Heart right ventricle (tissue), 16 donors: ENCODE data around the gene TMEM266. TPM values are rescaled to one million over a fixed set of nuclear protein-coding genes. Genes with fewer than 3 reads are reported as not detected.

Experiments
- ATAC-seq, 8 donors: fragments of 200-7000 bp; cut with Tn5 transposase; one replicate each; pipeline ENCODE4 v1.9.1; 2020; ENCODE audit warnings: mild to moderate bottlenecking in 8 of 8, moderate library complexity in 8 of 8, moderate number of reproducible peaks in 1 of 8
- DNase-seq, 2 donors: peaks; one replicate each; pipeline ENCODE4 v3.0.0-alpha.2; 2020
- H3K27ac ChIP-seq, 10 donors: fragments of 200-600 bp; sonication (generic) in 2 of 10; one replicate each; pipeline versions ENCODE4 v1.5.0 to v1.8.0; 2020 to 2022; ENCODE audit warnings: mild to moderate bottlenecking in 3 of 10
- H3K27me3 ChIP-seq, 7 donors: fragments of 200-600 bp; one replicate each; pipeline ENCODE4 v1.8.0; 2021 to 2022; ENCODE audit warnings: mild to moderate bottlenecking in 2 of 7
- H3K36me3 ChIP-seq, 9 donors: fragments of 200-600 bp; sonication (generic) in 1 of 9; one replicate each; pipeline versions ENCODE4 v1.5.0 to v1.8.0; 2020 to 2022; ENCODE audit warnings: mild to moderate bottlenecking in 2 of 9
- H3K4me1 ChIP-seq, 9 donors: fragments of 200-600 bp; sonication (generic) in 1 of 9; one replicate each; pipeline versions ENCODE4 v1.5.0 to v1.8.0; 2020 to 2022; ENCODE audit warnings: mild to moderate bottlenecking in 4 of 9
- H3K4me3 ChIP-seq, 10 donors: fragments of 200-600 bp; sonication (generic) in 2 of 10; one replicate each; pipeline versions ENCODE4 v1.5.0 to v1.8.0; 2020 to 2022; ENCODE audit warnings: mild to moderate bottlenecking in 7 of 10, moderate library complexity in 2 of 10
- H3K9me3 ChIP-seq, 11 donors: fragments of 200-600 bp in 10 of 11; sonication (generic) in 2 of 11; one replicate each; pipeline versions ENCODE4 v1.5.0 to v1.8.0; 2013 to 2022; ENCODE audit warnings: mild to moderate bottlenecking in 2 of 11, control low read depth in 1 of 11, moderate library complexity in 1 of 11
- CTCF ChIP-seq, 9 donors: fragments of 200-600 bp; sonication (generic) in 2 of 9; IDR thresholded peaks; one replicate each; pipeline versions ENCODE4 v1.5.0 to v1.8.0; 2021 to 2022; ENCODE audit warnings: antibody characterized with exemption in 9 of 9, mild to moderate bottlenecking in 5 of 9, moderate library complexity in 1 of 9
- WGBS, 2 donors: extraction: QIAGEN DNeasy Blood & Tissue Kit; methylation state at CpG; one replicate each; pipeline ENCODE4 v1.1.7; 2013; ENCODE audit warnings: inconsistent platforms in 1 of 2; 5-methylcytosine and 5-hydroxymethylcytosine counted together
- intact Hi-C, 10 donors: fragments of 100-400 bp; cut with DNase I; formaldehyde crosslinking; loops; one replicate each; pipeline versions ENCODE4 v1.11.1 to v1.14.2; 2022
- polyA plus RNA-seq, 2 donors: library from polyadenylated mRNA; stranded (reverse); fragments of 200-250 nt; gene quantifications; one replicate each; pipeline ENCODE4 v1.2.3, GENCODE V29; 2013
- total RNA-seq, 10 donors: library from RNA; stranded (reverse); fragmentation: NEBNext Ultra II Directional in 3 of 10; extraction: Animal tissue kit (Norgen Biotek cat#: 25700) in 3 of 10; gene quantifications; one replicate each; pipeline versions ENCODE4 v1.2.1 to v1.2.4, GENCODE V29; 2021 to 2023
- donor health status: Arrhythmogenic right ventricular cardiomyopathy.
- donor health status: ischemic (EF 13 %, LVEDD 7.1; RV severe dilation, severe dysfunction).
- donor health status: healthy with polysubstance abuse.
- donor health status: DM: no; HTN: yes; CAD: no.
- donor health status: DM: no; HTN: no; CAD: no.
- donor health status: ischemic (EF 25% LVEDD 6.9; RV normal size, moderate dysfunction).
- donor health status: ischemic (EF 25% LVEDD 5.7; RV mildly dilated, moderate dysfunction).
- donor health status: healthy.
- donor health status: DM: yes; HTN: yes; CAD: no.
- donor health status: Ischemic cardiomyopathy.
- donor health status: ischemic (EF 35%, LVEDD 5.7; RV mildly dilated, moderate dysfunction).
- donor health status: nonischemic (EF 11% LVEDD 7.7; RV severe dilation, severe dysfunction).
- donor health status: DM: yes; HTN: yes; CAD: no.
- donor health status: PGD.
- donor health status: ischemic (EF 29% LVEDD 5.4; RV normal size, mild dysfunction).
- donor health status: nonischemic (EF 23%, LVEDD 6.1; RV moderate dilation, normal function).

Gene TMEM266
- total and polyA plus RNA-seq, 12 donors, result 0.01 to 0.30 (median 0.15) TPM; not detected in 3

DNA sequence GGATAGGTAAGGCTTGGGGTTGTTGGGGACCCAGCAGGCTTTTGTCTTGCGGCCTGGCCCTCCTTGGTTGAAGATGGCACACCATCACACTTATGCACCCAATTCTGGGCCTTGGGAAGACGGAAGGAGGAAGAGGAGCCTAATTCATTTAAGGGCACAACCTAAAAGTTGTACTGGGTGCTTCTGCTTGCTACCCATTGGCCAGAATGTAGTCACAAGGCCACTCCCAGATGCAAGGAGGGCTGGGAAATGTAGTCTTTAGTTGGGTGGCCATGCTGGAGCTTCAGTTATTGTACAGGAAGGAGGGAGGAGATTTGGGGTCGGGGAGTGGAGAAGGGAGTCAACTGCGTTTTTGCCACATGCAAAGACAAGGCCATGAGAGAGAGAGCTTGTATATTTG lies 109.2 kb downstream of the TMEM266 start:
- no peak for DNase-seq
- 78 to 82% methylated on average over 4 of the region's 4 CpGs for WGBS, 2 donors
- peaks cover 0 to 30% (median 12%) of the 10 kb centered on the region in 9 donors for H3K4me1 ChIP-seq
- no peaks in the 10 kb centered on the region for H3K36me3 ChIP-seq
- peak overlapping the region in 1 of 10 donors; percentile 62 for H3K27ac ChIP-seq
- H3K9me3 ChIP-seq, result no peaks in the 10 kb centered on the region
- peak in 2 of 8 donors; percentile 26 to 42 for ATAC-seq
- no peaks in the 10 kb centered on the region for H3K27me3 ChIP-seq
- no peak overlapping the region for H3K4me3 ChIP-seq
- no peak for TF ChIP-seq CTCF (IDR thresholded peaks at IDR 0.05)
- intact Hi-C loops, result no loop called here

DNA sequence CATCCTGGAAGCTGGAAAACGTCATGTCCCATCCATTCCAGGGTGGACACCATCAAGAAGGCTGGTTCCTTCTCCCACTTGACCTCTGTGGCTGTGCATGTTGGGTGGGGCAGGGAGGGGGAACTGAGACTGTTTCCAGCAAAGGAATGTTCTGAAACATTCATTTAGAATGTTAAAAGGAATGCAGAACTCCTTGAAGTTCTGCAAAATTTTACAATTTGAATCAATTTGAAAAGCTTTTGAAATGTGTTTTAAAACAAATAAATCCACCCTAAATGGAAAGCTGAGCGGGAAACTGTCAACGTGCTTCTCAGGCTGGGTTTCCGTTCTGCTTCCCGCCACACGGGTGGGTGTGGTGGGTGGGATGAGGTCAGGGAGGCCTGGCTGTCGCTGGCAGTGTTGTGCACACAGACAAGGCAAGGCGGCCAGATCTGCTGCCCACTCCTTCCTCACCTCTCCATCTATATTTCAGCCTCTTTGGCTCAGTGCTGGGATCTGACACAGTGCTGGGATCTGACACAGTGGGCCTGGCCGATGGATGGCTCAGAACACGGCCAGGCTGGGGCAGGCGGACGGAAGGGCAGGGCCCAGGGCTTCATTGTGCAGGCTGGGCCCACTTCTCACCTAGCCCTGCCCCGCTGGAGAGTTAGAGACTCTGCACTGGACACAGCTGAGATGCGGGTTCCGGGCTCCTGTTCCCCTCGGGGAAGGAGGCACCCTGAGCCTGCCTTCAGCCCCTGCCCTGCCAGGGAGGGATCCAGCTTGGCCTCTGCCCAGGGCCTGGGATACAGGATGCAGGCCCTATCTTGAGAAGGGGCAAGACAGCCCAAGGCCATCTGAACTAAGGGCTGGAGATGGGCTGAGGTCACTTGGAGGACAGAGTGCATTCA lies 110.4 kb downstream of the TMEM266 start:
- Histone ChIP-seq H3K4me3 (no peak overlapping the region), H3K4me1 (peaks cover 0 to 29% (median 9%) of the 10 kb centered on the region in 9 donors), H3K27ac (peak overlapping the region in 7 of 10 donors; percentile 1 to 62 (median 37)), H3K27me3 (no peaks in the 10 kb centered on the region), H3K9me3 (peaks cover 0 to 9% (median 0%) of the 10 kb centered on the region in 11 donors), H3K36me3 (no peaks in the 10 kb centered on the region)
- DNase-seq (no peak), ATAC-seq (peak in 6 of 8 donors; percentile 23 to 63 (median 48))
- no peak for TF ChIP-seq CTCF (IDR thresholded peaks at IDR 0.05)
- WGBS, 2 donors, result 75 to 85% methylated on average over 16 of the region's 16 CpGs
- intact Hi-C loops, result no loop called here

- Histone ChIP-seq H3K27ac (peak overlapping the region in 1 of 10 donors; percentile 8), H3K4me1 (peaks cover under 1 to 35% (median 16%) of the 10 kb centered on the region in 9 donors), H3K9me3 (peaks cover 0 to 9% (median 0%) of the 10 kb centered on the region in 11 donors), H3K27me3 (peaks cover 0 to 16% (median 0%) of the 10 kb centered on the region in 7 donors), H3K36me3 (no peaks in the 10 kb centered on the region), H3K4me3 (no peak overlapping the region)
- intact Hi-C loops, result no loop called here
- 46 to 49% methylated on average over 16 of the region's 16 CpGs for WGBS, 2 donors
- peak in 1 of 2 donors; percentile 32 for DNase-seq
- peak in 6 of 8 donors; percentile 25 to 60 (median 48) for ATAC-seq
- TF ChIP-seq CTCF (IDR thresholded peaks at IDR 0.05), result no peak
These were observed 113.0 kb downstream of the TMEM266 start for GRCh38 chr15:76172782-76173181.

- Histone ChIP-seq H3K4me3 (no peak overlapping the region), H3K27me3 (peaks cover 0 to 16% (median 3%) of the 10 kb centered on the region in 7 donors), H3K27ac (peak overlapping the region in 1 of 10 donors; percentile 8), H3K4me1 (peaks cover 6 to 41% (median 22%) of the 10 kb centered on the region in 9 donors), H3K9me3 (peaks cover 0 to 9% (median 0%) of the 10 kb centered on the region in 11 donors), H3K36me3 (no peaks in the 10 kb centered on the region)
- no peak for ATAC-seq
- DNase-seq, result no peak
- no peak for TF ChIP-seq CTCF (IDR thresholded peaks at IDR 0.05)
- intact Hi-C loops, result no loop called here
- WGBS, 2 donors, result 75 to 80% methylated on average over 8 of the region's 8 CpGs
These were observed 113.6 kb downstream of the TMEM266 start for GRCh38 chr15:76173317-76173834.
